Endothelial cell of umbilical vein (primary cell): Measurements from ENCODE around the gene GRIA4. TPM values are rescaled to one million over a fixed set of nuclear protein-coding genes. Genes with fewer than 3 reads are reported as not detected.

ENCODE experiments used
- BruUV-seq: library from RNA; stranded (reverse); fragments of 400-500 nt; replicated peaks from 2 replicates; lab custom pipeline; 2021; lab: Mats Ljungman, UMichigan
- CTCF ChIA-PET: fragments of 300-600, 350-600 bp; sonication (Branson Sonifier 250); formaldehyde crosslinking; loops from one replicate; lab custom pipeline; 2021; ENCODE audit warnings: antibody characterized with exemption, inconsistent platforms; lab: Charles Lee
- POLR2A ChIA-PET: fragments of 300-600, 350-600 bp; sonication (Branson Sonifier 250); formaldehyde crosslinking; loops from one replicate; lab custom pipeline; 2021; ENCODE audit warnings: antibody characterized with exemption, inconsistent platforms; lab: Charles Lee
- DNase-seq: peaks from one replicate; pipeline ENCODE4 v3.0.0-alpha.2; 2011; ENCODE audit warnings: low read depth, low spot score
- FAIRE-seq: peaks from 2 replicates; lab custom pipeline; 2011; peaks lifted over from hg19 to GRCh38; lab: Jason Lieb, UNC
- H2AFZ ChIP-seq: 2 replicates; pipeline ENCODE4 v1.6.0; 2012; ENCODE audit warnings: low read depth, low read length, control low read depth, inconsistent platforms
- H3K27ac ChIP-seq: 2 replicates; pipeline ENCODE4 v1.5.1; 2011; ENCODE audit warnings: low read depth, mild to moderate bottlenecking, control low read depth, low read length, moderate library complexity; ENCODE audit not compliant: insufficient read depth
- H3K27me3 ChIP-seq, 2 experiments: 2 replicates each; pipeline versions ENCODE4 v1.6.0 to v1.6.1; 2011; ENCODE audit warnings: low read length in 2 of 2, mixed read lengths in 1 of 2; ENCODE audit not compliant: control insufficient read depth in 2 of 2, insufficient read depth in 2 of 2
- H3K36me3 ChIP-seq, 2 experiments: 2 replicates in 1 of 2; 3 replicates in 1 of 2; pipeline ENCODE4 v1.5.1; 2011; ENCODE audit warnings: low read length in 2 of 2, mild to moderate bottlenecking in 1 of 2, moderate library complexity in 1 of 2; ENCODE audit not compliant: control insufficient read depth in 2 of 2, insufficient read depth in 2 of 2; ENCODE audit errors: extremely low read depth in 1 of 2
- H3K4me1 ChIP-seq: 3 replicates; pipeline ENCODE4 v1.5.1; 2011; ENCODE audit warnings: mild to moderate bottlenecking, low read length; ENCODE audit not compliant: control insufficient read depth, insufficient read depth; ENCODE audit errors: extremely low read depth
- H3K4me2 ChIP-seq: 2 replicates; pipeline ENCODE4 v1.6.1; 2011; ENCODE audit warnings: low read length, control low read depth, mixed read lengths; ENCODE audit not compliant: insufficient read depth
- H3K4me3 ChIP-seq, 3 experiments: fragments of 200-600 bp in 1 of 3; sonication (generic), shearing (Covaris generic) in 1 of 3; replicated peaks in 1 of 3; 2 replicates each; pipeline ENCODE4 v1.5.1; 2011 to 2016; ENCODE audit warnings: control low read depth in 3 of 3, low read length in 3 of 3, mild to moderate bottlenecking in 2 of 3, inconsistent platforms in 1 of 3, low read depth in 1 of 3, moderate library complexity in 1 of 3; ENCODE audit not compliant: insufficient read depth in 1 of 3
- H3K79me2 ChIP-seq: 2 replicates; pipeline ENCODE4 v1.6.0; 2012; ENCODE audit warnings: low read length, inconsistent platforms; ENCODE audit not compliant: control insufficient read depth, insufficient read depth
- H3K9ac ChIP-seq: replicated peaks from 2 replicates; pipeline ENCODE3; 2011; ENCODE audit warnings: low read length, control low read depth; ENCODE audit not compliant: insufficient read depth; ENCODE audit errors: extremely low read depth
- H3K9me1 ChIP-seq: replicated peaks from 3 replicates; pipeline ENCODE4 v1.6.0; 2011; ENCODE audit warnings: mild to moderate bottlenecking, low read length; ENCODE audit not compliant: control insufficient read depth, insufficient read depth; ENCODE audit errors: extremely low read depth
- H3K9me3 ChIP-seq: replicated peaks from 2 replicates; pipeline ENCODE4 v1.5.1; 2012; ENCODE audit warnings: low read length, inconsistent platforms; ENCODE audit not compliant: control insufficient read depth, insufficient read depth
- H4K20me1 ChIP-seq: replicated peaks from 2 replicates; pipeline ENCODE3; 2011; ENCODE audit warnings: mild to moderate bottlenecking, low read length; ENCODE audit not compliant: control insufficient read depth, insufficient read depth; ENCODE audit errors: extremely low read depth
- EZH2 ChIP-seq: IDR thresholded peaks from 2 replicates; pipeline ENCODE4 v1.6.1; 2012; ENCODE audit warnings: borderline replicate concordance, low read depth, mild to moderate bottlenecking, moderate library complexity, low read length, inconsistent platforms; ENCODE audit not compliant: severe bottlenecking
- FOS ChIP-seq: IDR thresholded peaks from 2 replicates; pipeline ENCODE4 v1.6.1; 2011; ENCODE audit warnings: mild to moderate bottlenecking, low read length, moderate library complexity, borderline replicate concordance; ENCODE audit not compliant: insufficient read depth
- GATA2 ChIP-seq: IDR thresholded peaks from 2 replicates; pipeline ENCODE4 v1.7.0; 2011; ENCODE audit warnings: low read depth, mild to moderate bottlenecking, moderate library complexity, mixed read lengths, low read length; ENCODE audit not compliant: insufficient read length, insufficient read depth
- JUN ChIP-seq: IDR thresholded peaks from 2 replicates; pipeline ENCODE4 v1.6.1; 2011; ENCODE audit warnings: borderline replicate concordance, low read depth; ENCODE audit not compliant: insufficient read length, insufficient read depth
- MYC ChIP-seq: IDR thresholded peaks from one replicate; pipeline ENCODE4 v1.6.1; 2011; ENCODE audit warnings: mild to moderate bottlenecking, low read depth, low read length
- POLR2A ChIP-seq: IDR thresholded peaks from 2 replicates; pipeline ENCODE4 v1.6.1; 2012; ENCODE audit warnings: low read depth, mild to moderate bottlenecking, control low read depth, low read length
- POLR2AphosphoS5 ChIP-seq: IDR thresholded peaks from 2 replicates; pipeline ENCODE4 v1.6.1; 2012; ENCODE audit warnings: low read depth, mild to moderate bottlenecking, control low read depth, low read length, moderate library complexity; ENCODE audit not compliant: insufficient read depth
- dilution Hi-C: fragments of 300-500 bp; cut with MboI; formaldehyde crosslinking; loops from one replicate; pipeline ENCODE4 v1.15.0; 2019; ENCODE audit warnings: low sequenced_read_pairs; ENCODE audit not compliant: extremely low pct_ligation_motif_present
- intact Hi-C: fragments of 100-400 bp; cut with micrococcal nuclease; formaldehyde crosslinking; loops from one replicate; pipeline ENCODE4 v1.10.0; 2022
- polyA plus RNA-seq, 4 experiments: library from polyadenylated mRNA; depleted of rRNA in 3 of 4; stranded (reverse) in 3 of 4; unstranded in 1 of 4; fragments of >200 nt; gene quantifications; 2 replicates each; pipeline versions ENCODE4 v1.2.1 to v1.2.3, GENCODE V29; 2011 to 2012; ENCODE audit warnings: missing spikeins in 1 of 4
- total RNA-seq: library from RNA; stranded (reverse); gene quantifications from 2 replicates; pipeline ENCODE4 v1.2.3, GENCODE V29; 2021
- TF ChIP-seq, protein P1 (sequence below), 2 donors: IDR thresholded peaks; 1 replicate in 1 of 2; 2 replicates in 1 of 2; pipeline ENCODE4 v1.5.1; 2011; ENCODE audit warnings: low read length in 2 of 2, mild to moderate bottlenecking in 2 of 2, moderate library complexity in 2 of 2, control low read depth in 1 of 2, inconsistent platforms in 1 of 2, low read depth in 1 of 2; ENCODE audit not compliant: insufficient read depth in 1 of 2; ENCODE audit errors: extremely low read depth in 1 of 2
- TF ChIP-seq, protein P2 (sequence below): IDR thresholded peaks from 2 replicates; pipeline ENCODE4 v1.6.1; 2011; ENCODE audit not compliant: insufficient read depth, insufficient read length

GRIA4 gene
- total and polyA plus RNA-seq, 2 donors (not counting 3 experiments of a cell fraction or from before 2014, with no cell fraction given): not detected

DNA sequence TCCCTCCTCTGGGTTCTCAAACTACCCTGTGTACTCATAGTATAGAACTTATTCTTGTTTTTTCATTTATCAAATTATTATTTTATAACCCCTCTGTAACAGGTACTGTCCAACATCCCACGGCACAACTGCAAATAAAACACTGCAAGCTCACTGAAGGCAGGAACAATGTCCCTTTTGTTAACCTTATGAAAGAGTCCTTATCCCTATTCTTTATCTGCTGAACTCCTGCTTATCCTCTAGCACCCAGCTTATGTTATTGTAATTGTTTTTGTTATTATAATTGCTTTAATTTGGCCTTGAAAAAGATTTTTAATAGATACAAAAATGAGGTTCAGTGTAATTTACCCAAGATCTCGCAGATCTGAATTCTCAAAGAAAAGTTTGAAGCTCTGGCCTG lies 281.8 kb downstream of the GRIA4 start:
- TF ChIP-seq MYC (no peak), JUN (no peak), POLR2AphosphoS5 (no peak), EZH2 (no peak), FOS (no peak), GATA2 (no peak), POLR2A (no peak)
- TF ChIP-seq, protein P1, sequence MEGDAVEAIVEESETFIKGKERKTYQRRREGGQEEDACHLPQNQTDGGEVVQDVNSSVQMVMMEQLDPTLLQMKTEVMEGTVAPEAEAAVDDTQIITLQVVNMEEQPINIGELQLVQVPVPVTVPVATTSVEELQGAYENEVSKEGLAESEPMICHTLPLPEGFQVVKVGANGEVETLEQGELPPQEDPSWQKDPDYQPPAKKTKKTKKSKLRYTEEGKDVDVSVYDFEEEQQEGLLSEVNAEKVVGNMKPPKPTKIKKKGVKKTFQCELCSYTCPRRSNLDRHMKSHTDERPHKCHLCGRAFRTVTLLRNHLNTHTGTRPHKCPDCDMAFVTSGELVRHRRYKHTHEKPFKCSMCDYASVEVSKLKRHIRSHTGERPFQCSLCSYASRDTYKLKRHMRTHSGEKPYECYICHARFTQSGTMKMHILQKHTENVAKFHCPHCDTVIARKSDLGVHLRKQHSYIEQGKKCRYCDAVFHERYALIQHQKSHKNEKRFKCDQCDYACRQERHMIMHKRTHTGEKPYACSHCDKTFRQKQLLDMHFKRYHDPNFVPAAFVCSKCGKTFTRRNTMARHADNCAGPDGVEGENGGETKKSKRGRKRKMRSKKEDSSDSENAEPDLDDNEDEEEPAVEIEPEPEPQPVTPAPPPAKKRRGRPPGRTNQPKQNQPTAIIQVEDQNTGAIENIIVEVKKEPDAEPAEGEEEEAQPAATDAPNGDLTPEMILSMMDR (IDR thresholded peaks at IDR 0.05; ENCODE audit: extremely low read depth in 1 of 2, insufficient read depth in 1 of 2, low read depth in 1 of 2, low read length in 2 of 2): no peak
- TF ChIP-seq, protein P2, sequence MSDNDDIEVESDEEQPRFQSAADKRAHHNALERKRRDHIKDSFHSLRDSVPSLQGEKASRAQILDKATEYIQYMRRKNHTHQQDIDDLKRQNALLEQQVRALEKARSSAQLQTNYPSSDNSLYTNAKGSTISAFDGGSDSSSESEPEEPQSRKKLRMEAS: no peak
- Histone ChIP-seq H4K20me1 (no peaks in the 10 kb centered on the region), H3K9ac (no peak overlapping the region), H3K27ac (no peak overlapping the region), H3K4me2 (no peak overlapping the region), H3K36me3 (no peaks in the 10 kb centered on the region), H3K4me1 (no peaks in the 10 kb centered on the region), H3K79me2 (no peaks in the 10 kb centered on the region), H3K27me3 (no peaks in the 10 kb centered on the region), H2AFZ (no peak overlapping the region), H3K9me1 (no peaks in the 10 kb centered on the region), H3K4me3 (no peak overlapping the region), H3K9me3 (no peaks in the 10 kb centered on the region)
- CTCF ChIA-PET: interaction anchor here (0.7 to 1.0 kb wide), 2 partner anchors 1728 to 1743 kb away, joined by 3 read pairs; partner anchors contain the start of gene PDGFD
- DNase-seq (no peak), FAIRE-seq (no peak)
- intact Hi-C loops: no loop called here
- dilution Hi-C loops: no loop called here
- BruUV-seq: no TSS peak
- POLR2A ChIA-PET: no interaction called here
